Ecto neural progenitor cell (in vitro differentiated cells): ENCODE results near the gene TNIP2.
"Not testable (repeated sequence)": the region's sequence is repeated elsewhere in the genome, so short reads cannot be mapped to it uniquely, and the experiment has no call there.

Experiments
- DNase-seq: peaks from one replicate; pipeline ENCODE4 v3.0.0-alpha.2; 2018; ENCODE audit warnings: low spot score

TNIP2 gene

GRCh38 chr4:2768124-2768523 is 12.0 kb upstream of the TNIP2 start:
- no peak for DNase-seq

GRCh38 chr4:2767705-2768074 is 11.6 kb upstream of the TNIP2 start:
- DNase-seq, result no peak

- no peak for DNase-seq
Measured at GRCh38 chr4:2767046-2767704, 11.0 kb upstream of the TNIP2 start.

- no peak for DNase-seq
Measured at GRCh38 chr4:2765832-2766526, 9.8 kb upstream of the TNIP2 start.

- no peak for DNase-seq
Measured at GRCh38 chr4:2763511-2763967, 7.4 kb upstream of the TNIP2 start.

GRCh38 chr4:2762486-2763370 is 6.6 kb upstream of the TNIP2 start:
- not testable (repeated sequence) for DNase-seq

- no peak for DNase-seq
Measured at GRCh38 chr4:2762048-2762447, 5.9 kb upstream of the TNIP2 start.

GRCh38 chr4:2761035-2761923 is 5.1 kb upstream of the TNIP2 start:
- no peak for DNase-seq

GRCh38 chr4:2757426-2757825 is 1.3 kb upstream of the TNIP2 start:
- no peak for DNase-seq

- DNase-seq, result no peak
Measured at GRCh38 chr4:2756691-2757350, 685 bp upstream of the TNIP2 start.

GRCh38 chr4:2754848-2755819 is 1.0 kb downstream of the TNIP2 start:
- no peak for DNase-seq

- no peak for DNase-seq
Measured at GRCh38 chr4:2753436-2753835, 2.7 kb downstream of the TNIP2 start.

- DNase-seq, result no peak
Measured at GRCh38 chr4:2750719-2751605, 5.2 kb downstream of the TNIP2 start.

- DNase-seq, result no peak
Measured at GRCh38 chr4:2746891-2747695, 9.0 kb downstream of the TNIP2 start.

GRCh38 chr4:2745981-2746806 is 9.9 kb downstream of the TNIP2 start:
- no peak for DNase-seq

- no peak for DNase-seq
Measured at GRCh38 chr4:2745516-2745915, 10.6 kb downstream of the TNIP2 start.

- no peak for DNase-seq
Measured at GRCh38 chr4:2744576-2745270, 11.4 kb downstream of the TNIP2 start.
